Hematopoietic multipotent progenitor cell treated with erythropoietin and hydrocortisone succinate and interleukin-3 and kit ligand, for 6 days (in vitro differentiated cells): ENCODE data around the gene PTCD1.

Experiments used
- DNase-seq: peaks from one replicate; pipeline ENCODE4 v3.0.0-alpha.2; 2015

PTCD1 gene

GRCh38 chr7:99368750-99369389 lies 69.7 kb downstream of the PTCD1 start:
- DNase-seq, result no peak
